HUES64 (cell line): ENCODE data around the gene CREB3L4.
"Not testable (repeated sequence)": the region's sequence is repeated elsewhere in the genome, so short reads cannot be mapped to it uniquely, and the experiment has no call there.

Experiments
- H3K27ac ChIP-seq: 2 replicates; pipeline ENCODE4 v1.7.0; 2013; ENCODE audit warnings: low read depth, low read length, inconsistent platforms
- H3K27me3 ChIP-seq: 2 replicates; pipeline ENCODE4 v1.6.1; 2013; ENCODE audit warnings: mild to moderate bottlenecking, low read length; ENCODE audit not compliant: insufficient read depth
- H3K36me3 ChIP-seq: 2 replicates; pipeline ENCODE4 v1.6.1; 2013; ENCODE audit warnings: mild to moderate bottlenecking, low read length; ENCODE audit not compliant: insufficient read depth
- H3K4me1 ChIP-seq: 2 replicates; pipeline ENCODE4 v1.6.1; 2013; ENCODE audit warnings: mild to moderate bottlenecking, low read length, moderate library complexity; ENCODE audit not compliant: insufficient read depth
- H3K4me3 ChIP-seq: 2 replicates; pipeline ENCODE4 v1.5.1; 2013; ENCODE audit warnings: mild to moderate bottlenecking, low read length, moderate library complexity
- H3K9ac ChIP-seq: 2 replicates; pipeline ENCODE4 v1.6.1; 2013; ENCODE audit warnings: mild to moderate bottlenecking, low read depth, low read length
- H3K9me3 ChIP-seq: 2 replicates; pipeline ENCODE4 v1.6.1; 2013; ENCODE audit warnings: low read depth, low read length; ENCODE audit not compliant: insufficient read depth
- WGBS: fragments of 150-250, 120-280 bp; methylation state at CpG from one replicate; pipeline ENCODE4 v1.1.7; 2013; ENCODE audit warnings: missing lambda C conversion rate; 5-methylcytosine and 5-hydroxymethylcytosine counted together

Gene CREB3L4

GRCh38 chr1:153977250-153978240 lies 9.8 kb downstream of the CREB3L4 start, which contains the start of gene JTB:
Gene JTB, minus strand, starts transcription at chr1:153977674. Its CDS starts 422 bp downstream, at chr1:153977252.
- under 1% methylated on average over 75 of the region's 75 CpGs for WGBS
- peak within 1 kb of the TSS; percentile 85 for H3K4me3 ChIP-seq
- H3K9me3 ChIP-seq, result no peaks in the 10 kb centered on the region
- peak within 1 kb of the TSS; percentile 86 for H3K27ac ChIP-seq
- H3K36me3 ChIP-seq, result peaks cover 63% of the 10 kb centered on the region
- H3K4me1 ChIP-seq, result peaks cover 3% of the 10 kb centered on the region; the same call in 1 of the 2 replicates
- H3K27me3 ChIP-seq, result no peaks in the 10 kb centered on the region
- H3K9ac ChIP-seq, result peak within 1 kb of the TSS; percentile 86

GRCh38 chr1:153978274-153978909 lies 10.7 kb downstream of the CREB3L4 start:
- H3K27ac ChIP-seq, result no peak overlapping the region; the same call in 1 of the 2 replicates
- H3K4me1 ChIP-seq, result peaks cover 3% of the 10 kb centered on the region; the same call in 1 of the 2 replicates
- H3K4me3 ChIP-seq, result peak overlapping the region; percentile 85
- 85% methylated on average over 9 of the region's 9 CpGs for WGBS
- H3K9ac ChIP-seq, result peak overlapping the region; percentile 86
- H3K36me3 ChIP-seq, result peaks cover 67% of the 10 kb centered on the region
- H3K9me3 ChIP-seq, result no peaks in the 10 kb centered on the region
- H3K27me3 ChIP-seq, result no peaks in the 10 kb centered on the region

GRCh38 chr1:153979091-153979490 lies 11.4 kb downstream of the CREB3L4 start:
- not testable (repeated sequence) for H3K9ac ChIP-seq, H3K9me3 ChIP-seq, H3K27ac ChIP-seq, H3K4me3 ChIP-seq, H3K4me1 ChIP-seq, H3K27me3 ChIP-seq
- 97% methylated on average over 12 of the region's 12 CpGs for WGBS
- peaks cover 65% of the 10 kb centered on the region for H3K36me3 ChIP-seq

GRCh38 chr1:153981735-153982134 lies 14.0 kb downstream of the CREB3L4 start:
- WGBS, result 89% methylated on average over 2 of the region's 2 CpGs
- H3K27ac ChIP-seq, H3K27me3 ChIP-seq, H3K4me1 ChIP-seq, H3K4me3 ChIP-seq, H3K9ac ChIP-seq, H3K9me3 ChIP-seq: not testable (repeated sequence)
- peaks cover 51% of the 10 kb centered on the region for H3K36me3 ChIP-seq

GRCh38 chr1:153984123-153984894 lies 16.6 kb downstream of the CREB3L4 start:
- Histone ChIP-seq H3K9me3 (no peaks in the 10 kb centered on the region), H3K36me3 (peaks cover 43% of the 10 kb centered on the region), H3K27me3 (no peaks in the 10 kb centered on the region), H3K4me3 (peak overlapping the region; percentile 89), H3K4me1 (peaks cover 8% of the 10 kb centered on the region; the same call in 1 of the 2 replicates), H3K9ac (no peak overlapping the region), H3K27ac (no peak overlapping the region; the same call in 1 of the 2 replicates)
- 75% methylated on average over 6 of the region's 6 CpGs for WGBS

- no peaks in the 10 kb centered on the region for H3K9me3 ChIP-seq
- H3K4me3 ChIP-seq, result peak overlapping the region; percentile 89
- H3K27me3 ChIP-seq, result no peaks in the 10 kb centered on the region
- WGBS, result 3% methylated on average over 6 of the region's 7 CpGs
- H3K4me1 ChIP-seq, result peaks cover 8% of the 10 kb centered on the region; the same call in 1 of the 2 replicates
- H3K36me3 ChIP-seq, result peaks cover 36% of the 10 kb centered on the region
- peak overlapping the region; percentile 83 for H3K9ac ChIP-seq
- peak overlapping the region; percentile 76 for H3K27ac ChIP-seq
Measured at GRCh38 chr1:153985341-153985912, 17.7 kb downstream of the CREB3L4 start.

- Histone ChIP-seq H3K27me3 (no peaks in the 10 kb centered on the region), H3K36me3 (peaks cover 30% of the 10 kb centered on the region), H3K4me1 (peaks cover 8% of the 10 kb centered on the region; the same call in 1 of the 2 replicates), H3K4me3 (peak within 1 kb of the TSS; percentile 89), H3K9me3 (no peaks in the 10 kb centered on the region), H3K27ac (peak within 1 kb of the TSS; percentile 76), H3K9ac (peak within 1 kb of the TSS; percentile 83)
- 2% methylated on average over 31 of the region's 32 CpGs for WGBS
Measured at GRCh38 chr1:153985941-153986761, 18.4 kb downstream of the CREB3L4 start, which contains the start of gene RAB13. Gene RAB13, minus strand, starts transcription at chr1:153986339. Its CDS starts 103 bp downstream, at chr1:153986236.

GRCh38 chr1:153987621-153988020 lies 19.9 kb downstream of the CREB3L4 start:
- no peak overlapping the region for H3K4me3 ChIP-seq
- H3K27ac ChIP-seq, result no peak overlapping the region
- WGBS, result 89% methylated on average over 8 of the region's 8 CpGs
- H3K9ac ChIP-seq, result no peak overlapping the region
- peaks cover 30% of the 10 kb centered on the region for H3K36me3 ChIP-seq
- H3K27me3 ChIP-seq, result no peaks in the 10 kb centered on the region
- no peaks in the 10 kb centered on the region for H3K9me3 ChIP-seq
- H3K4me1 ChIP-seq, result peaks cover 12% of the 10 kb centered on the region; the same call in 1 of the 2 replicates

GRCh38 chr1:153990468-153991150 lies 22.9 kb downstream of the CREB3L4 start, which contains the start of gene RPS27:
Gene RPS27, plus strand, starts transcription at chr1:153990762. Its CDS starts 35 bp downstream, at chr1:153990797.
- Histone ChIP-seq H3K36me3 (peaks cover 44% of the 10 kb centered on the region), H3K27me3 (no peaks in the 10 kb centered on the region), H3K4me1 (peaks cover 6% of the 10 kb centered on the region; the same call in 1 of the 2 replicates), H3K9ac (peak within 1 kb of the TSS; percentile 99), H3K9me3 (no peaks in the 10 kb centered on the region), H3K27ac (peak within 1 kb of the TSS; percentile 95), H3K4me3 (peak within 1 kb of the TSS; percentile 91)
- under 1% methylated on average over 36 of the region's 36 CpGs for WGBS
